ENCODE measurements around the gene NUP93. TPM values are rescaled to one million over a fixed set of nuclear protein-coding genes. Genes with fewer than 3 reads are reported as not detected.
"Not testable (repeated sequence)": the region's sequence is repeated elsewhere in the genome, so short reads cannot be mapped to it uniquely, and the experiment has no call there.

Gene NUP93
- total and polyA plus RNA-seq, 4 experiments from 2014 or later: 48.0 to 73.2 (median 59.8) TPM

DNA sequence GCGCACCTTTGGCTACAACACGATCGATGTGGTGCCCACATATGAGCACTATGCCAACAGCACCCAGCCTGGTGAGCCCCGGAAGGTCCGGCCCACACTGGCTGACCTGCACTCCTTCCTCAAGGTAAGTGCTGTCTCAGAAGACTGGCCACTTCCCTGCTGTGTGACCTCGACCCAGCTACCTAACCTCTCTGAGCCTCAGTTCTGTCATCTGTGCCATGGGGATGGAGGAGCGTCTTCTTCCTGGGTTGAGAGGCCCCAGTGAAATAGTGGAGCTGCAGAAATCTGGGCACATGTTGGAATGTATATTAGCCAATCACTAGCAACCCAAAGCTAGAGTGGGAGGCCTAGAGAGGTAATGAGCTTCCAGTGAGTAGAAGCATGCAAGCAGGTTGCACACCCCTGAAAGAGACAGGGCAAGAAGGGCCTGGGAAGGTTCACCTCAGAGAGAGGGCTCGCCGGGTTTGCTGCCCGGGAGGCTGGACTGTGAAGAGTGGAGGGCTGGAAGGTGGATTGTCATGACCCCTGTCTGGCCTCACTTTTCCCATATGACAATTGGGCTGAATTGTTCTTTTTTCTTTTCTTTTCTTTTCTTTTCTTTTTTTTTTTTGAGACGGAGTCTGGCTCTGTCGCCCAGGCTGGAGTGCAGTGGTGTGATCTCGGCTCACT, 135.6 kb downstream of the NUP93 start:
- Histone ChIP-seq H3K27me3 (ENCODE audit: insufficient read depth, low read length) (no peaks in the 10 kb centered on the region), H3K27ac (ENCODE audit: low read depth, low read length) (no peak overlapping the region), H3K4me1 (ENCODE audit: insufficient read depth, low read length) (peaks cover 38% of the 10 kb centered on the region), H3K9me3 (ENCODE audit: control insufficient read depth in 1 of 2, low read length in 2 of 2) (no peaks in the 10 kb centered on the region), H3K36me3 (ENCODE audit: insufficient read depth, low read length) (no peaks in the 10 kb centered on the region), H3K4me3 (ENCODE audit: low read length in 2 of 2) (no peak overlapping the region)
- Mint-ChIP-seq H3K27me3 (no peaks in the 10 kb centered on the region), H3K27ac (peak overlapping the region in 1 of 7 donors; percentile 59), H3K36me3 (no peaks in the 10 kb centered on the region), H3K4me1 (peaks cover 26 to 40% (median 34%) of the 10 kb centered on the region in 4 donors), H3K9me3 (no peaks in the 10 kb centered on the region), H3K4me3 (no peak overlapping the region)
- CTCF ChIA-PET (ENCODE audit: partially characterized antibody): interaction anchor here (1.9 to 9.1 kb wide), 3 partner anchors 9 to 100 kb away, joined by 6 to 113 read pairs (median 16); no protein-coding TSS in a partner anchor
- intact Hi-C loops (cut with micrococcal nuclease): loop anchor here (5.0 kb wide), 1 partner anchor 133 kb away; the partner anchor contains the start of gene NUP93
- POLR2A ChIA-PET (ENCODE audit: partially characterized antibody): no interaction called here
- no peak for DNase-seq

DNA sequence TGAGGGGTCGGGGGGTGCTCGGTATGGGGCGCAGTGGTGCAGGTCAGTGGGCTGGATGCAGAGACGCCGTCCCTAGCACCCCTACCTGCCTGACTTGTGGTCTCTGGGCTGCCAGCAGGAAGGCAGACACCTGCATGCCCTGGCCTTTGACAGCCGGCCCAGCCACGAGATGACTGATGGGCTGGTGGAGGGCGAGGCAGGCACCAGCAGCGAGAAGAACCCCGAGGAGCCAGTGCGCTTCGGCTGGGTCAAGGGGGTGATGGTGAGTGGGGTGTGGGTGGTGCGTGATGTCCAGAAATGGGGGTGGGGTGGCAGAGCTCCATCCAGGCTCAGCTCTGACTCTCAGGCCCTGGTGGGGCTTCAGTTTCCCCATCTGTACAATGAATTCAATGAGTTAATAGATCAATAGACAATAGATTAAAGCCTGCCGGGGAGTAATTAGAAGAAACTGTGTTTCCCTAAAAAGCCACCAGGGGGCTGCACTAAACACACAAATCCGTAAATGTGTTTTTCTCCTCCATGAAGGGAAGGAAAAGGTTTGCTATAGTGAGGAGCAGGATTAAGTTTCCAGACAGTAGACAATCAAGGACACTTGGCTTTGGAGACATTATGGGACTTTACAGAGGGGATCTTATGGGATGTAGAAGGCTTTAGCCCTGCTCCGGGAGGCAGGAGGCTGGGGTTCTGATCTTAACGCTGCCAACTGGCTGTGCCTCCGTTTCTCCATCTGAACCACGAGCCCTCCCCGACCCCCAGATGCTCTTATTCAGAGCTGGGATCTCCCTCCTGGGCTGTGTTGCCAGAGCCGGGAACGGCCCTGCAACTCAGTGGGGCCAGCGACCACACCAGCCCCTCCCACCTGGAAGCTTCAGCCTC, 137.3 kb downstream of the NUP93 start:
- H3K4me3 Mint-ChIP-seq: peak overlapping the region in 1 of 8 donors; percentile 49

DNA sequence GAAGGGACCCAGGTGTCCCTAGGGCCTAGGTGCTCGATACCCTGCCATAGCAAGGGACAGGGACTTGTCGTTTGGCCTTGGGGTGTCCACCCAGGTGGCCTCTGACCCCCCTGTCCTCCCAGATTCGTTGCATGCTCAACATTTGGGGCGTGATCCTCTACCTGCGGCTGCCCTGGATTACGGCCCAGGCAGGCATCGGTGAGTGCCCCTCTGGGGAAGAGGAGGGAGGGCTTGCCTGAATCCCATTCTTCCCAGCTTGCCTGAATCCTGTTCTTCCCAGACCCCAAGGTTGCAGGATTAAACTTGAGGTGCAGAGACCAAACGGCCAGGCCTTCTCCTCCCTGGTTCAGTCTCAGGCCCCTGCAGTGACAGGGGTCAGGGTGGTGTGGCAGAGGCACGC, 138.2 kb downstream of the NUP93 start:
- POLR2A ChIA-PET (ENCODE audit: partially characterized antibody): interaction anchor here (0.9 to 1.6 kb wide), 2 partner anchors 63 to 83 kb away, joined by 3 to 10 read pairs; partner anchors contain the start of gene HERPUD1
- H3K9me3 ChIP-seq (ENCODE audit: control insufficient read depth in 1 of 2, low read length in 2 of 2): no peaks in the 10 kb centered on the region
- Mint-ChIP-seq H3K27ac (no peak overlapping the region), H3K9me3 (no peaks in the 10 kb centered on the region), H3K36me3 (no peaks in the 10 kb centered on the region), H3K27me3 (no peaks in the 10 kb centered on the region), H3K4me1 (peaks cover 5 to 14% (median 9%) of the 10 kb centered on the region in 4 donors), H3K4me3 (no peak overlapping the region)
- H3K27me3 ChIP-seq (ENCODE audit: insufficient read depth, low read length): no peaks in the 10 kb centered on the region
- peaks cover 12% of the 10 kb centered on the region for H3K4me1 ChIP-seq (ENCODE audit: insufficient read depth, low read length)
- no peaks in the 10 kb centered on the region for H3K36me3 ChIP-seq (ENCODE audit: insufficient read depth, low read length)
- DNase-seq: no peak
- CTCF ChIA-PET (ENCODE audit: partially characterized antibody): interaction anchor here (0.7 to 9.1 kb wide), 13 partner anchors 7 to 114 kb away, joined by 3 to 113 read pairs (median 5); no protein-coding TSS in a partner anchor
- no peak overlapping the region for H3K4me3 ChIP-seq (ENCODE audit: low read length in 2 of 2)
- intact Hi-C loops (cut with micrococcal nuclease): loop anchor here (5.0 kb wide), 1 partner anchor 136 kb away; the partner anchor contains the start of gene NUP93
- no peak overlapping the region for H3K27ac ChIP-seq (ENCODE audit: low read depth, low read length)

More for the DNA sequence above, 137.3 kb downstream of the NUP93 start:
- ChIA-PET POLR2A (ENCODE audit: partially characterized antibody) (interaction anchor here (0.9 to 1.6 kb wide), 2 partner anchors 64 to 84 kb away, joined by 3 to 10 read pairs; partner anchors contain the start of gene HERPUD1), CTCF (ENCODE audit: partially characterized antibody) (interaction anchor here (0.7 to 9.1 kb wide), 24 partner anchors 8 to 115 kb away, joined by 3 to 113 read pairs (median 4); no protein-coding TSS in a partner anchor)
- no peaks in the 10 kb centered on the region for H3K27me3 ChIP-seq (ENCODE audit: insufficient read depth, low read length)
- intact Hi-C loops (cut with micrococcal nuclease): loop anchor here (1.0 to 5.0 kb wide), 3 partner anchors 65 to 301 kb away; partner anchors contain the start of genes HERPUD1 and NUP93
- Mint-ChIP-seq H3K36me3 (no peaks in the 10 kb centered on the region), H3K9me3 (no peaks in the 10 kb centered on the region), H3K27me3 (no peaks in the 10 kb centered on the region), H3K4me1 (peaks cover 14 to 24% (median 18%) of the 10 kb centered on the region in 4 donors), H3K27ac (peak overlapping the region in 5 of 7 donors; percentile 1 to 72 (median 30))
- H3K36me3 ChIP-seq (ENCODE audit: insufficient read depth, low read length): no peaks in the 10 kb centered on the region
- no peak overlapping the region for H3K4me3 ChIP-seq (ENCODE audit: low read length in 2 of 2)
- H3K9me3 ChIP-seq (ENCODE audit: control insufficient read depth in 1 of 2, low read length in 2 of 2): no peaks in the 10 kb centered on the region
- peaks cover 21% of the 10 kb centered on the region for H3K4me1 ChIP-seq (ENCODE audit: insufficient read depth, low read length)
- no peak overlapping the region for H3K27ac ChIP-seq (ENCODE audit: low read depth, low read length)
- DNase-seq: peak in 4 of 5 donors; percentile 50 to 56 (median 56)

DNA sequence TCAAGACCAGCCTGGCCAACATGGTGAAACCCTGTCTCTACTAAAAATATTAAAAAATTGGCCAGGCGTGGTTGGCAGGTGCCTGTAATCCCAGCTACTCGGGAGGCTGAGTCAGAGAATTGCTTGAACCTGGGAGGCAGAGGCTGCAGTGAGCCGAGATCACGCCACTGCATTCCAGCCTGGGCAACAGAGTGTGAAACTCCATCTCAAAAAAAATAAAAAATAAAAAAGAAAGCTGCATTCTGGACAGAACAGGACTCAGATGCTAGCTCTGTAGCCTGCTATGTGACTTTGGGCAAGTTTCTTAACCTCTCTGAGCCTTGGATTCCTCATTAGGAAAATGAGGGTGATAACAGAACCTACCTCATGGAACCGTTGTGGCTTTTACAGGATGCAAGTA, 138.8 kb downstream of the NUP93 start:
- H3K36me3 ChIP-seq (ENCODE audit: insufficient read depth, low read length); DNase-seq; H3K4me1 Mint-ChIP-seq; H3K27me3 ChIP-seq (ENCODE audit: insufficient read depth, low read length); H3K27ac Mint-ChIP-seq; H3K9me3 ChIP-seq (ENCODE audit: control insufficient read depth in 1 of 2, low read length in 2 of 2); H3K36me3 Mint-ChIP-seq; H3K27me3 Mint-ChIP-seq; H3K4me1 ChIP-seq (ENCODE audit: insufficient read depth, low read length); H3K4me3 Mint-ChIP-seq; H3K27ac ChIP-seq (ENCODE audit: low read depth, low read length); POLR2A ChIA-PET (ENCODE audit: partially characterized antibody); H3K9me3 Mint-ChIP-seq; H3K4me3 ChIP-seq (ENCODE audit: low read length in 2 of 2): not testable (repeated sequence)
- CTCF ChIA-PET (ENCODE audit: partially characterized antibody): interaction anchor here (0.9 to 9.1 kb wide), 6 partner anchors 10 to 84 kb away, joined by 3 to 113 read pairs (median 7); no protein-coding TSS in a partner anchor
- intact Hi-C loops (cut with micrococcal nuclease): loop anchor here (5.0 kb wide), 1 partner anchor 136 kb away; the partner anchor contains the start of gene NUP93

DNA sequence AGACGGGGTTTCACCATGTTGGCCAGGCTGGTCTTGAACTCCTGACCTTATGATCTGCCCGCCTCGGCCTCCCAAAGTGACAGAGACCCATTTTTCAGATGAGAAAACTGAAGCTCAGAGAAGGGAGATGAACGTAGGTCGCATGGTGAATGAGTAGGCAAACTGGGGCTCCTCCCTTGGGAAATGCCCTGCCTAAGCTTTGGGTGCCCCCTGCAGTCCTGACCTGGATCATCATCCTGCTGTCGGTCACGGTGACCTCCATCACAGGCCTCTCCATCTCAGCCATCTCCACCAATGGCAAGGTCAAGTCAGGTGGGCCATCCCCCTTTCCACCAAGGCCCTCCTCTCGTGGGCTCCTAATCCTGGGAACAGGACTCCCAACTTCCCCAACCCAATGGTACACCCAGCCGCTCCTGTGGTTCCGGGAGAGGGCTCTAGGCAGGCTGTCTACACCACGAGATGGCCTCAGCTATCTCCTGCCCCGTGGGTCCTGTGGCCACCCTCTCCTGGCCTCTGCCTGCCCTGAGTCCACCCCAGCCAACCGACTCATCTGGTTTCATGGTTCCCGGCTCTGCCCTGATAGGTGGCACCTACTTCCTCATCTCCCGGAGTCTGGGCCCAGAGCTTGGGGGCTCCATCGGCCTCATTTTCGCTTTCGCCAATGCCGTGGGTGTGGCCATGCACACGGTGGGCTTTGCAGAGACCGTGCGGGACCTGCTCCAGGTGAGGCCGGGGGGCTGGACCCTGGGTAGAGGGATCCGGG, 139.8 kb downstream of the NUP93 start:
- Mint-ChIP-seq H3K36me3 (no peaks in the 10 kb centered on the region), H3K4me1 (peaks cover 4 to 6% (median 5%) of the 10 kb centered on the region in 4 donors), H3K4me3 (no peak overlapping the region), H3K9me3 (no peaks in the 10 kb centered on the region), H3K27ac (no peak overlapping the region), H3K27me3 (no peaks in the 10 kb centered on the region)
- intact Hi-C loops (cut with micrococcal nuclease): loop anchor here (5.0 kb wide), 1 partner anchor 137 kb away; the partner anchor contains the start of gene NUP93
- Histone ChIP-seq H3K4me3 (ENCODE audit: low read length in 2 of 2) (no peak overlapping the region), H3K4me1 (ENCODE audit: insufficient read depth, low read length) (peaks cover 8% of the 10 kb centered on the region), H3K9me3 (ENCODE audit: control insufficient read depth in 1 of 2, low read length in 2 of 2) (no peaks in the 10 kb centered on the region), H3K36me3 (ENCODE audit: insufficient read depth, low read length) (no peaks in the 10 kb centered on the region), H3K27ac (ENCODE audit: low read depth, low read length) (no peak overlapping the region), H3K27me3 (ENCODE audit: insufficient read depth, low read length) (no peaks in the 10 kb centered on the region)
- ChIA-PET CTCF (ENCODE audit: partially characterized antibody) (interaction anchor here (2.3 to 9.1 kb wide), 2 partner anchors 11 to 83 kb away, joined by 7 to 113 read pairs; no protein-coding TSS in a partner anchor), POLR2A (ENCODE audit: partially characterized antibody) (no interaction called here)
- peak in 2 of 5 donors; percentile 12 to 28 for DNase-seq

DNA sequence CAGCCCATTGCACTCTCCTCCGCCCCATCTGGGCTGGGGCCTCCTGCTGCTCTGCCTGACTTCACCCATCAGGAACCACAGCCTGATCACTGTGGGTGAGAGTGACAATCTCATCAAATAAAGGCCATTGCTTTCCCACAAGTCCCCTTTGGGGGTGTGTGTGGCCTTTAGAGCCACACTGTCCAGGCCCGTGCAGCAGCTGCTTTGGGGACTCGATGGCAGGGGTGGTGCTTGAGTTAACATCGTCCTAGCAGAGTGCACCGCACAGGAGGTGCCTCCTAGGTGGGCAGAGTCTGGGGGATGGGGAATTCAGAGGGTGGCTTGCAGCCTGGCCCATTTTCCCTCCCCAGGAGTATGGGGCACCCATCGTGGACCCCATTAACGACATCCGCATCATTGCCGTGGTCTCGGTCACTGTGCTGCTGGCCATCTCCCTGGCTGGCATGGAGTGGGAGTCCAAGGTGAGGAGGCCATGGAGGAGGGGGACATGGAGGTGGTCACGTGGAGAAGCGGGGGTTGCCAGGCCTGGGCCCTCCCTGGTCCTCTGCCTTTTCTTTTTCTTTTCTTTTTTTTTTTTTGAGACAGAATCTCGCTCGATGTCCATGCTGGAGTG, 140.5 kb downstream of the NUP93 start:
- Histone ChIP-seq H3K36me3 (ENCODE audit: insufficient read depth, low read length) (no peaks in the 10 kb centered on the region), H3K4me1 (ENCODE audit: insufficient read depth, low read length) (peaks cover 8% of the 10 kb centered on the region), H3K27me3 (ENCODE audit: insufficient read depth, low read length) (no peaks in the 10 kb centered on the region), H3K4me3 (ENCODE audit: low read length in 2 of 2) (no peak overlapping the region), H3K27ac (ENCODE audit: low read depth, low read length) (no peak overlapping the region), H3K9me3 (ENCODE audit: control insufficient read depth in 1 of 2, low read length in 2 of 2) (no peaks in the 10 kb centered on the region)
- CTCF ChIA-PET (ENCODE audit: partially characterized antibody): interaction anchor here (2.3 kb wide), 1 partner anchor 11 kb away, joined by 7 read pairs; no protein-coding TSS in a partner anchor
- POLR2A ChIA-PET (ENCODE audit: partially characterized antibody): no interaction called here
- no peaks in the 10 kb centered on the region for H3K36me3 Mint-ChIP-seq
- intact Hi-C loops (cut with micrococcal nuclease): no loop called here
- H3K9me3 Mint-ChIP-seq: no peaks in the 10 kb centered on the region
- no peak for DNase-seq
- no peaks in the 10 kb centered on the region for H3K27me3 Mint-ChIP-seq
- H3K27ac Mint-ChIP-seq: no peak overlapping the region
- H3K4me1 Mint-ChIP-seq: peaks cover 4 to 6% (median 5%) of the 10 kb centered on the region in 4 donors
- H3K4me3 Mint-ChIP-seq: no peak overlapping the region
